Hematopoietic multipotent progenitor cell treated with erythropoietin and hydrocortisone succinate and interleukin-3 and kit ligand, for 6 days (in vitro differentiated cells): ENCODE results near the gene AMFR.
A peak's percentile ranks its signal among the peaks of the same experiment; 100 is the strongest.

Source experiments
- DNase-seq: peaks from one replicate; pipeline ENCODE4 v3.0.0-alpha.2; 2015

The AMFR gene

GRCh38 chr16:56425439-56425832, at the start of gene AMFR:
Gene AMFR, minus strand, starts transcription at chr16:56425545. Its CDS starts 218 bp downstream, at chr16:56425327.
- DNase-seq = peak; percentile 89

DNA sequence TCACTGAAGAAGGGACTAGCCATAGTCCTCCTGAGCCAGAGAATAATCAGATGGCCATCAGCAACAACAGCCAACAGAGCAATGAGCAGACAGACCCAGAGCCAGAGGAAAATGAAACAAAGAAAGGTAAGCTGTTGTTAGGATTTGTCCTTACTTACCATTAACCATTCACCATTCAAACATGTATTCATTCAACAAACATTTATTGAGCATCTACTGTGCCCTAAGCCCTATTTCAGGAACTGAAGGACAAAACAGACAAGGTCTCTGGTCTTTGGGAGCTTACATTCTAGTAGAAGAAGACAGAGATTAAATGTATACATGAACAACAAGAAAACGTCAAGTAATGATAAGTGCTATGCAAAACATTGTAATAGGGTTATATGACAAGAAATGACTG, 45.3 kb upstream of the AMFR start:
- no peak for DNase-seq

DNA sequence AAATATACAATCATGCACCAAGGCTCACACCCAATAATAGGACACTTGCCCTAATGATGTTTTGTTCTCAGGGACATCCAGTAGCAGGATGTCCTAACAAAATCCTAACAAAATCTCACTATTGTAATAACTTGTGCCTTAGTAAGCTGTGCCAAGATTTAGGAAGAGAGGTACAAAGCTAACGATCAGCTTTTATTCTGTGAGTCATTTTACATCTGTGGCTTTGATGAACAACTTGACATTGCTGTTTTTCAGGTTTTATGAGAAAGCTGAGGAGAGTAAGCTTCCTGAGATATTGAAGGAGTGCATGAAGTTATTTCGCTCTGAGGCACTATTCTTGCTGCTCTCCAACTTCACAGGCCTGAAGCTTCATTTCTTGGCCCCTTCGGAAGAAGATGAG, 44.9 kb upstream of the AMFR start:
- DNase-seq = no peak

- no peak for DNase-seq
Measured at GRCh38 chr16:56469748-56470147, 44.4 kb upstream of the AMFR start.

GRCh38 chr16:56468800-56469199, 43.5 kb upstream of the AMFR start:
- no peak for DNase-seq

- DNase-seq = no peak
Measured at GRCh38 chr16:56466344-56466743, 41.0 kb upstream of the AMFR start.

DNA sequence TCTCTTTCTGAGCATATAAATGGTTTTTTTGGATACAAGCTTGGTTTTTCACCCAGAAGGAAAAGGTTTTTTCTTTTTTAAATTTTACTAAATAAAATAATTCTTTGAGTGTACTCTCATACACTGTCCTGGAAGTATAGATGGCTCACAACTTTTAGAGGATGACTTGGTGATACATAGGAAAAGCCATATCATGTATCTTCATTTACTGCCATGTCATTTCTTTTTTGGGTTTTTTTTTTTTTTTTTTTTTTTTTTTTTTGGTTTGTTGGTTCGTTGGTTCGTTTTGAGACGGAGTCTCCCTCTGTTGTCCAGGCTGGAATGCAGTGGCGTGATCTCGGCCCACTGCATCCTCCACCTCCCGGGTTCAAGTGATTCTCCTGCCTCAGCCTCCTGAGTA, 37.8 kb upstream of the AMFR start:
- DNase-seq = no peak

- peak; percentile 68 for DNase-seq
Measured at GRCh38 chr16:56462064-56462796, 36.9 kb upstream of the AMFR start.

DNA sequence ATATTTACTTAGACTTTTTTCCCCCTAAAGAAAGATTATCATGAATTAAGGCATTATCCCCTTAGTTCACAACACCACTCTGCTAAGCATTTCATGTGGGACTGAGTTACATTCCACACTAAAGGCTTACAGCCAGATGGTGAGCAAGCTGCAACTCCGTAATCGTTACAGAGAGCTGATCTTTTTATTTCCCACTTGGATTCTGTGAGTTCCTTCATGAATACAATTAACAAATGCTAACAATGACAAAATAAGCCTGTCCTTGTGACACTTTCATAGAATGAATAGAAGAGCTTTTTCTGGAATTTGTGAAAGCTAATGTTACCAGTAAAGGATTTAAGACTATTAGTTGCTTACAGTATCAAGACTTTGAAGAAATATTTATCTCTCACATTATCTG, 34.8 kb upstream of the AMFR start:
- no peak for DNase-seq

GRCh38 chr16:56457927-56458470, 32.7 kb upstream of the AMFR start:
- DNase-seq = no peak

DNA sequence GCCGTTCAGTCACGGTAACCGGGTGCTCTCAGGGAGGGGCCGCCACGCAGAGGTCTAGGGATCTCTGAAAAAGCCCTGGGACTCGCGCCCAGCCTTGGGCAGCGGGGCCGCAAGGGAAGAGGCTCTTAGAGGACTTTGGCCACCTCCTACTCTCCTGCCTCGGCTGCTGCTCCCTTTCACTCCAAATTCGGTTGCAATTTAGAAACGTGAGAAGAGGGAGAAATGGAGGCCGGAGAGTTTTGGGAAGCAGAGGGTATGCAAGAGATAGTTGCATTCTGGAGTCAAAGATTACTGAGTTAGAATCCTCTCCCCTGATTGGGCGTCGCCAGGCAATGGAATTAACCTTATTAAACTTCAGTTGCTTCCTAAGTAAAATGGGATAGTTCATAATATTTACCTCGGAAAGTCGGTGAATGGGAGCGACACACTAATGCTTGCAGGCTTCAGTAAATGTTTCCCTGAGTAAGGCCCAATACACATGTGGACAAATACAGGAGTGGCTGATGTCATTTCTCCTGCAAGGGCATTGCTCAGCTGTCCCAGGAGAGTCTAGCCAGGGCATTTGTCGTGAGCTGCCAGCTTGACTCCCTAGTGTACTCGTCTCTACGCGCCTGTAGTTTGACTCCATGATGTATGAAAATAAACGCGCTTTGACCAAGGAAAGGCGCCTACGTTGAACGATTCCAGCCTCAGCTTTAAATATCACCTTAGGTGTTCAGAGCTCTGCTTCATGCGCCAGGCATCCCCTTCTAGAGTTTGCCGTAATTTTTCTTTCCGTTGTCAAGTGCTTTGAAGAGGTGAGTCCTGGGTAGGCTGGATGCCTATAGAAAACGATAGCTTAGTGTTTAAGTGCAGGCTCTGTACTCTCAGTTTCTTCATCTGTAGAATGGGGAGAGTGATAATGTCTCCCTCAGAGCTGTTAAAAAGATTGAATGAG, 26.7 kb upstream of the AMFR start:
- DNase-seq = peak; percentile 70

GRCh38 chr16:56450986-56451752, 25.8 kb upstream of the AMFR start, which contains the start of the genes NUDT21 and OGFOD1:
Gene NUDT21, minus strand, starts transcription at chr16:56451332. Its CDS starts 130 bp downstream, at chr16:56451202.
Gene OGFOD1, plus strand, starts transcription at chr16:56451554. Its CDS starts 59 bp downstream, at chr16:56451613.
- peak; percentile 99 for DNase-seq

DNA sequence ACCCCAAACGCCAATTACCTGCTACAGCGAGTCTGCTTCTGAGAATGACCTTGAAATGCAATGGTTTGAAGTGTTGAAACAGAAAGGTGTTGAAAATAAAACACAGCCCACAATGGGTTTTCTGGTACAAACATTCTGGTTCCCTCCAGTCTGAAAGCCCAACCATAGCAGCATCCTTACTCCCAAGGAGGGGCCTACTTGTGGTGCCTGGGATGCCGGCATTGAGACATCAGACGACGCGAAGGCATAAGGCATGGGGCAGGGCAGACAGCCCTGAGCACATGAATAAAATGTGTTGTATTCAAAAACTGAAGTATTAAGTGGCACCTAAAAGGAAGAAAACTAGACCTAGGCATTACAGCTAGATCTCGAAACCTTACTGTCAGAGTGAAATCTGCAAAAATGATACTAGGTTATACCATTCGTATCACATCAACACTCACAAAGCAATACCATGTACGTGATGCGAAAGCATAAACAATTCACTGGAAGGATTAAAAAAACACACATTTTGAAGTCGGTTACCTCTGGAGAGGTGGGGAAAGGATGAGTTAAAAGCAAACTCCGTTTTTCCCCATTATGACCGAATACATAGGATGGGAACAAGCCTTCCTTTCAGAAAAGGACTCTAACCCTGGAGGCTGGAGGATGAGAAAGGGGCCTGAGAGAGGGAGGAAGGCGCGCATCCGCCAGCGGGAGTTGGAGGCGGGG, 25.1 kb upstream of the AMFR start:
- peak; percentile 27 for DNase-seq

DNA sequence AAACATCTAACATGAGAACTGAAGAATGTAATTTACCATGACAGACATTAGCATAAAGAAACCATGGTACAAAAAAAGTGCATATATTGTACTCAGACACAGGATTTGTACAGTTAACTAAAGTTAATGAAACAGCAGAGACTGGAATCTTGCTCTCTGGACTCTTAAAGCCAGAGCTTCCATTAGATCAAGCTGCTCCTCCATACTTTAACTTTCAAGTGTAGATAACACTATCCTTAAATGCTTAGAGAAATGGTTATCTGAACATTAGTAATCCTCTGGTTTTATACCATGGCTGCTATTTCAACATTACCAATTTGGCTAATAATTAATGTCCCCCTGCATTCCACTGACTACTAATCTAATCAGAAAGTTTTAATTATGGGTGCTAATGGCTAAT, 22.7 kb upstream of the AMFR start:
- no peak for DNase-seq

GRCh38 chr16:56447286-56447685, 21.9 kb upstream of the AMFR start:
- no peak for DNase-seq

DNA sequence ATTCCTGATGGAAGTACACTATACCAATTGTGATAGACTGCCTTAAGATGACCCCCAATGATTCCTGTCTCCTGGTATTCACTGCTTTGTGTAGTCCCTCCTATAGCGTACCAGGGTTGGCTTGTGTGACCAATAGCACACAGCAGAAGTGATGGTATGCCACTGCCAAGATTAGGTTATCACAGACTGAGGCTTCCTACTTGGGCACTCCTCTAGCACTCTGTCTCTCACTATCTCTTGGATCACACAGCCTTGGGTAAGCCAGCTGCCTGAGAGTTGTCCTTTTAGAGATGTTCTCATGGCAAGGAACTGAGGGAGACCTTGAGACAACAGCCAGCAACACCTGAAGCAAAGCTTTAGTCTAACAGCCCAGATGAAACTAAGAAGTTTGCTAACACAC, 12.7 kb upstream of the AMFR start:
- DNase-seq = peak; percentile 83

GRCh38 chr16:56436258-56436657, 10.9 kb upstream of the AMFR start:
- no peak for DNase-seq

- DNase-seq = no peak
Measured at GRCh38 chr16:56428091-56428490, 2.7 kb upstream of the AMFR start.

- DNase-seq = no peak
Measured at GRCh38 chr16:56426585-56426984, 1.2 kb upstream of the AMFR start.

DNA sequence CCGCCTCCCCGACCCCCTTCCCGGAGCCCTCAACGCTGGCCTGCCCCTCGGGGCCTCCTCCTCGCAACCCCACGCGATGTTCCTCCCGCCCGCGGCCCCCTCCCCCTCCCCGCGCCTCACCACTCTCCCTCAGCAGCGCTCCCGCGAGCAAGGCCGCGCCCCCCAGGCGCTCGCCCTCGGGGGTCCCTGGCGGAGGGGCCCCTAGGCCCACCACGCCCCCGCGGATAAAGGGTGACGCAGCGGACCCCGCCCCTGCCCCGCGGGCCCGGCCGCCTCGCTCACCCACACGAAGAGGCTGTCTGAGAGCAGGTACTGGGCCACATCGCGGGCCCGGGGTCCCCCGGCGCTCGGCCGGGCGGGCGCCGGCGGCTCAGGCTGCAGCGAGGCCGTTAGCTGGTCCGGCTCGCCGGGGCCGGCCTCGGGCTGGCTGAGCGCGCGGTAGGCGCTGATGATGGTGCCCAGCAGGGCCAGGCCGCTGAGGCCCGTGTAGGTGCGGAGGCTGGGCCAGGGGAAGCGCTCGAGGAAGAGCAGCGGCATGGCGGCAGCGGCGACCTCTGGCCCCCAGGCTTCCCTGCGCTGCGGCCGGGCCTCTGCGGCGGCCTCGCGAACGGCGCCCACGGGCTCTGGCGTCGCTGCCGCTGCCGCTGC, 430 bp downstream of the AMFR start:
- DNase-seq = no peak

GRCh38 chr16:56424404-56424764, 961 bp downstream of the AMFR start:
- DNase-seq = no peak
